ENCODE data around the gene B3GNT9. TPM values are rescaled to one million over a fixed set of nuclear protein-coding genes. Genes with fewer than 3 reads are reported as not detected.
A peak's percentile ranks its signal among the peaks of the same experiment; 100 is the strongest.
"Not testable (repeated sequence)": the region's sequence is repeated elsewhere in the genome, so short reads cannot be mapped to it uniquely, and the experiment has no call there.

The B3GNT9 gene
- polyA plus RNA-seq, 1 experiment = 18.6 TPM

GRCh38 chr16:67128417-67128816, 22.4 kb downstream of the B3GNT9 start:
- Histone ChIP-seq H3K4me3 (ENCODE audit: low read depth, low read length) (no peak overlapping the region), H3K27ac (ENCODE audit: low read depth, low read length) (no peak overlapping the region), H3K27me3 (ENCODE audit: control insufficient read depth, insufficient read depth, low read length) (no peaks in the 10 kb centered on the region), H3K9me3 (ENCODE audit: control insufficient read depth, insufficient read depth, low read length) (no peaks in the 10 kb centered on the region)
- TF ChIP-seq CTCF (IDR thresholded peaks at IDR 0.05; ENCODE audit: low read depth, low read length) = no peak
- DNase-seq (ENCODE audit: low read depth, low spot score) = no peak
- POLR2A ChIA-PET = no interaction called here
- CTCF ChIA-PET = interaction anchor here (1.3 kb wide), 1 partner anchor 27 kb away, joined by 4 read pairs; no protein-coding TSS in a partner anchor

GRCh38 chr16:67122799-67123198, 28.0 kb downstream of the B3GNT9 start:
- H3K4me3 ChIP-seq (ENCODE audit: low read depth, low read length); H3K9me3 ChIP-seq (ENCODE audit: control insufficient read depth, insufficient read depth, low read length); H3K27me3 ChIP-seq (ENCODE audit: control insufficient read depth, insufficient read depth, low read length); DNase-seq (ENCODE audit: low read depth, low spot score); POLR2A ChIA-PET; CTCF ChIA-PET; H3K27ac ChIP-seq (ENCODE audit: low read depth, low read length): not testable (repeated sequence)

- H3K27me3 ChIP-seq (ENCODE audit: control insufficient read depth, insufficient read depth, low read length) = no peaks in the 10 kb centered on the region
- H3K4me3 ChIP-seq (ENCODE audit: low read depth, low read length) = no peak overlapping the region
- peak overlapping the region; percentile 2 for H3K27ac ChIP-seq (ENCODE audit: low read depth, low read length)
- no peaks in the 10 kb centered on the region; the same call in 1 of the 2 replicates for H3K9me3 ChIP-seq (ENCODE audit: control insufficient read depth, insufficient read depth, low read length)
- ChIA-PET CTCF (interaction anchor here (1.4 to 1.6 kb wide), 2 partner anchors 19 to 35 kb away, joined by 4 to 7 read pairs; no protein-coding TSS in a partner anchor), POLR2A (no interaction called here)
- DNase-seq (ENCODE audit: low read depth, low spot score) = no peak
- TF ChIP-seq CTCF (IDR thresholded peaks at IDR 0.05; ENCODE audit: low read depth, low read length) = no peak
Measured at GRCh38 chr16:67120025-67120424, 30.8 kb downstream of the B3GNT9 start.

- Histone ChIP-seq H3K27ac (ENCODE audit: low read depth, low read length) (no peak overlapping the region), H3K27me3 (ENCODE audit: control insufficient read depth, insufficient read depth, low read length) (no peaks in the 10 kb centered on the region), H3K9me3 (ENCODE audit: control insufficient read depth, insufficient read depth, low read length) (no peaks in the 10 kb centered on the region; the same call in 1 of the 2 replicates), H3K4me3 (ENCODE audit: low read depth, low read length) (no peak overlapping the region)
- CTCF ChIA-PET = interaction anchor here (0.6 to 1.4 kb wide), 6 partner anchors 17 to 469 kb away, joined by 3 to 4 read pairs (median 3); no protein-coding TSS in a partner anchor
- TF ChIP-seq CTCF (IDR thresholded peaks at IDR 0.05; ENCODE audit: low read depth, low read length) = no peak
- no peak for DNase-seq (ENCODE audit: low read depth, low spot score)
- POLR2A ChIA-PET = no interaction called here
Measured at GRCh38 chr16:67117716-67118115, 33.1 kb downstream of the B3GNT9 start.

GRCh38 chr16:67116388-67117311, 34.1 kb downstream of the B3GNT9 start:
- ChIA-PET POLR2A (interaction anchor here (0.6 kb wide), 2 partner anchors 10 to 44 kb away, joined by 3 read pairs; no protein-coding TSS in a partner anchor), CTCF (interaction anchor here (0.7 to 2.5 kb wide), 6 partner anchors 16 to 286 kb away, joined by 3 to 10 read pairs (median 3); partner anchors contain the start of genes CES3 and NAE1)
- TF ChIP-seq CTCF (IDR thresholded peaks at IDR 0.05; ENCODE audit: low read depth, low read length) = no peak
- Histone ChIP-seq H3K9me3 (ENCODE audit: control insufficient read depth, insufficient read depth, low read length) (no peaks in the 10 kb centered on the region; the same call in 1 of the 2 replicates), H3K27ac (ENCODE audit: low read depth, low read length) (no peak overlapping the region), H3K4me3 (ENCODE audit: low read depth, low read length) (no peak overlapping the region), H3K27me3 (ENCODE audit: control insufficient read depth, insufficient read depth, low read length) (no peaks in the 10 kb centered on the region)
- DNase-seq (ENCODE audit: low read depth, low spot score) = no peak
